ENCODE data around the gene OR7C1.
"Not testable (repeated sequence)": the region's sequence is repeated elsewhere in the genome, so short reads cannot be mapped to it uniquely, and the experiment has no call there.

OR7C1 gene

DNA sequence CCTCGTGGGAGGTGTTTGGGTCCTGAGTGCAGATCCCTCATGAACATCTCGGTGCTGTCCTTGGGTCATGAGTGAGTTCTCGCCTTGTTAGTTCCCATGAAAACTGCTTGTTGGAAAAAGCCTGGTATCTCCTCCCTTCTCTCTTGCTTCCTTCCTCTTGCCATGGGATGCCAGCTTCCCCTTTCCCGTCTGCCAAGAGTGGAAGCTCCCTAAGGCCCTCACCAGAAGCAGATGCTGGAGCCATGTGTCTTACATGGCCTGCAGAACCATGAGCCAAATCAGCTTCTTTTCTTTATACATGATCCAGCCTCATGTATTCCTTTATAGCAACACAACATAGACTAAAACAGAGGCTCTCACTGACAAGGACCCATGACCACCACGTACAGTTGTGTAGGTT lies 64.8 kb downstream of the OR7C1 start:
- TF ChIP-seq, protein P1, sequence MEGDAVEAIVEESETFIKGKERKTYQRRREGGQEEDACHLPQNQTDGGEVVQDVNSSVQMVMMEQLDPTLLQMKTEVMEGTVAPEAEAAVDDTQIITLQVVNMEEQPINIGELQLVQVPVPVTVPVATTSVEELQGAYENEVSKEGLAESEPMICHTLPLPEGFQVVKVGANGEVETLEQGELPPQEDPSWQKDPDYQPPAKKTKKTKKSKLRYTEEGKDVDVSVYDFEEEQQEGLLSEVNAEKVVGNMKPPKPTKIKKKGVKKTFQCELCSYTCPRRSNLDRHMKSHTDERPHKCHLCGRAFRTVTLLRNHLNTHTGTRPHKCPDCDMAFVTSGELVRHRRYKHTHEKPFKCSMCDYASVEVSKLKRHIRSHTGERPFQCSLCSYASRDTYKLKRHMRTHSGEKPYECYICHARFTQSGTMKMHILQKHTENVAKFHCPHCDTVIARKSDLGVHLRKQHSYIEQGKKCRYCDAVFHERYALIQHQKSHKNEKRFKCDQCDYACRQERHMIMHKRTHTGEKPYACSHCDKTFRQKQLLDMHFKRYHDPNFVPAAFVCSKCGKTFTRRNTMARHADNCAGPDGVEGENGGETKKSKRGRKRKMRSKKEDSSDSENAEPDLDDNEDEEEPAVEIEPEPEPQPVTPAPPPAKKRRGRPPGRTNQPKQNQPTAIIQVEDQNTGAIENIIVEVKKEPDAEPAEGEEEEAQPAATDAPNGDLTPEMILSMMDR (IDR thresholded peaks at IDR 0.05; ENCODE audit: low read depth, low read length): no peak
- DNase-seq (ENCODE audit: low read depth in 2 of 2): no peak
- H3K4me3 ChIP-seq (replicated peaks in 1 of 2; ENCODE audit: low read depth in 2 of 2, low read length in 2 of 2): no peak overlapping the region

DNA sequence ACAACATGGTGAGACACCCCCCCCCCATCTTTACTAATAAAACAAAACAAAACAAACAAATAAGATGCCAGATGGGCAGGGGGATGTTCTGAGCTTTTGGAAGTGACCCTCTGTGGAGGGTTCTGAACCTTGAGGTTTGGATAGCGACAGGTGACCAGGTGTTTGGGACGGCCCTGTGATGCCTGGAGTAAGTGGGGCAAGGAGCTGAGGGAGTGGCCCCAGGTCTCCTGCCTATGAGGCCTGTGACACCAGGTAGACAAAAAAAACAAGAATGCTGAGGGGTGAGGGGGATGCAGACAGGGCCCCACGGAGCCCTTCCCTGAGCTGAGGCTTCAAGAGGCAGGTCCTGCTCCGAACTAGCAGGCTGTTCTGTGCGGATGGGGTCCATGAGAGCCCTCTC lies 65.8 kb downstream of the OR7C1 start:
- H3K4me3 ChIP-seq (replicated peaks in 1 of 2; ENCODE audit: low read depth in 2 of 2, low read length in 2 of 2): no peak overlapping the region
- no peak for DNase-seq (ENCODE audit: low read depth in 2 of 2)
- TF ChIP-seq, protein P1 (IDR thresholded peaks at IDR 0.05; ENCODE audit: low read depth, low read length): no peak

DNA sequence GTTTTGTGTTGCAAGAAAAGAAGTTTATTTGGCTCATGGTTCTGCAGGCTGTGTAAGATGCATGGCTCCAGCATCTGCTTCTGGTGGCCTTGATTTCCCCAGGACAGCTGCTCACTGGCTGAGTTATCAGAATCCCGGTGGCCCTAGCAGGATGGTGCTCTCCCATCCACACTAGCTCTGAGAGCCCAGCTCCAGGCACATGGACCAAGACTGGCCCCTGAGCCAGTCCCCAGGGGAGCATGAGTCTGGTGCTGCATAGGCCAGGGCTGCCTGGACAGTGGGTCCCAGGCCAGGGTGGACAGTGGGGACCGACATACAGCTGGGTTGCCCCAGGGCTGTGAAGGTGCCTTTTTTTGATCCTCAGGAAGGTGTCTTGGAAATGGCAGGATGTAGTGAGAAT lies 67.0 kb downstream of the OR7C1 start:
- TF ChIP-seq, protein P1 (IDR thresholded peaks at IDR 0.05; ENCODE audit: low read depth, low read length): no peak
- DNase-seq (ENCODE audit: low read depth in 2 of 2): no peak
- H3K4me3 ChIP-seq (replicated peaks in 1 of 2; ENCODE audit: low read depth in 2 of 2, low read length in 2 of 2): no peak overlapping the region

DNA sequence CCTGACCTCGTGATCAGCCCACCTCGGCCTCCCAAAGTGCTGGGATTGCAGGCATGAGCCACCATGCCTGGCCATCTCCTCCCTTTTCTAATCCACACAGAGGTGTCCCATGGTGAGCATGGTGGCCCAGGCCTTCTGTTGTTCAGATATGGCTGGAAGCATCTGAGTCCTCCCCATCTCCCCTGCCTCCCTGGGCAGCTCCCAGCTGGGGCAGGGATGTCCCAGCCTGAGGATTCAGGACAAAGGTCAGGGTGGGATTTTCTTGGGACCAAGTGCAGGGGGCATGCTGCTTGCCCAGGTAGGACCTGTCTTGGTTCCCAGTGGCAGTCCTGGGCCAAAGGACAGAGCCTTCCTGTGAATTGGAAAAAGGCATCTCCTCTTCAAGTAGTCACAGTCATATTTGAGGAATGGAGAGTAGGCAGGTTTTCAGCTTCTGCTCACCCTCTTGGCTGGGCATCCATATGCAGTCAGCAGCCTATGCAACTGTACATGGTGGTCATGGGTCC lies 67.5 kb downstream of the OR7C1 start:
- TF ChIP-seq, protein P1 (IDR thresholded peaks at IDR 0.05; ENCODE audit: low read depth, low read length): no peak
- DNase-seq (ENCODE audit: low read depth in 2 of 2): no peak
- no peak overlapping the region for H3K4me3 ChIP-seq (replicated peaks in 1 of 2; ENCODE audit: low read depth in 2 of 2, low read length in 2 of 2)

DNA sequence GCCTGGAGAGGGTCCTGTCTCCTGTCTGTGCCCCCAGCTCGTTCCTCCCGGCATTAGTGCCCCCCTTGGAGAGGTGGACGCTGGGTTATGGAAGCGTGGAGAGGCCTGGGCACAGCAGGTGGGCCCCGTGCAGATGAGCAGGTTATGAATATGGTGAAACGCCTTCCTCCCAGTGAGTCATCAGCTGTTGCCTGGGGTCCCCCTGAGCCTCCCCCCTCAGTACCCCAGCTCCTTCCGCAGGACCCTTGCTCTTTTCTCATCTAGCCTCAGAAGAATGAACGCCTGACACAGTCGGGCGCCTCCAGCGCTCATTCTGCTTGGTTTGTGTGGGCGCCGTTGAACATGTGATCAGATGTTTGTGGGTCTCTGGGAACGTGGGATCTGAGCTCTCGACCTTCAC lies 69.1 kb downstream of the OR7C1 start:
- DNase-seq (ENCODE audit: low read depth in 2 of 2); H3K4me3 ChIP-seq (replicated peaks in 1 of 2; ENCODE audit: low read depth in 2 of 2, low read length in 2 of 2): not testable (repeated sequence)

DNA sequence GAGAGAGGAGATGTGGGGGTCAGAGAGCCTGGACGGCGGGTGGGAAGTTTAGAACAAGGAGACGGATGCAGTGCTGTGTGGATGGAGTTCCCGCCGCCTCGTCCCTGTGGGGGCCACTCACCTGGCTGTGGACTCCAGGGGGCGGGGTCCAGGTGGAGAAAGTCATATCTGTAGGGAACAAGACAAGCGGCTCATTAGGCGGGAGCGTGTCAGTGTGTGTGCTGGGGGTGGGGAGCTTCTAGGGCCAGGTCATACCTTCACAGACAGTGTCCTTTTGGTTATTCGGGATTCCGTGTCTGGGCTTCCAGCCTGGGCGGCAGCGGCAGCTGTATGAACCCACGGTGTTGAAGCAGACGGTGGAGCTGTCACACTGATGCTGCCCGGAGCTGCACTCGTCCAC lies 69.6 kb downstream of the OR7C1 start:
- not testable (repeated sequence) for H3K4me3 ChIP-seq (replicated peaks in 1 of 2; ENCODE audit: low read depth in 2 of 2, low read length in 2 of 2); DNase-seq (ENCODE audit: low read depth in 2 of 2)

DNA sequence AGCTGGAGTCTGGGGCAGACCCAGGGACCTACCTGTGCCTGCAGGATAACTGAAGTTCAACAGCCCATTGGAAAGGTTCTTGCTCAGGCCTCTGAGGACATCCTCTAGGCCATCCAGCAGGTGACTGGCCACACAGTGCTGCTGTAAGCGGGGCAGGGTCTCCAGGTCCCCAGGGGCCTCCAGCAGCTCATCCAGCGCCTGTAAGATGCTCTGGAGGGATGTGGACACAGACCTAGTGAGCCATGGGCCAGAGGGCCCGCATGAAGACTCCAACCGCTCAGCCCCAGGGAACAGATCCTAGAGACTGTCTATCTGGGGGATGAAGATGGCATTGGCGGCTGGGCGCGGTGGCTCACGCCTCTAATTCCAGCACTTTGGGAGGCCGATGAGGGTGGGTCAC lies 70.6 kb downstream of the OR7C1 start:
- DNase-seq (ENCODE audit: low read depth in 2 of 2): no peak
- no peak overlapping the region for H3K4me3 ChIP-seq (replicated peaks in 1 of 2; ENCODE audit: low read depth in 2 of 2, low read length in 2 of 2)
- TF ChIP-seq, protein P1 (IDR thresholded peaks at IDR 0.05; ENCODE audit: low read depth, low read length): no peak

DNA sequence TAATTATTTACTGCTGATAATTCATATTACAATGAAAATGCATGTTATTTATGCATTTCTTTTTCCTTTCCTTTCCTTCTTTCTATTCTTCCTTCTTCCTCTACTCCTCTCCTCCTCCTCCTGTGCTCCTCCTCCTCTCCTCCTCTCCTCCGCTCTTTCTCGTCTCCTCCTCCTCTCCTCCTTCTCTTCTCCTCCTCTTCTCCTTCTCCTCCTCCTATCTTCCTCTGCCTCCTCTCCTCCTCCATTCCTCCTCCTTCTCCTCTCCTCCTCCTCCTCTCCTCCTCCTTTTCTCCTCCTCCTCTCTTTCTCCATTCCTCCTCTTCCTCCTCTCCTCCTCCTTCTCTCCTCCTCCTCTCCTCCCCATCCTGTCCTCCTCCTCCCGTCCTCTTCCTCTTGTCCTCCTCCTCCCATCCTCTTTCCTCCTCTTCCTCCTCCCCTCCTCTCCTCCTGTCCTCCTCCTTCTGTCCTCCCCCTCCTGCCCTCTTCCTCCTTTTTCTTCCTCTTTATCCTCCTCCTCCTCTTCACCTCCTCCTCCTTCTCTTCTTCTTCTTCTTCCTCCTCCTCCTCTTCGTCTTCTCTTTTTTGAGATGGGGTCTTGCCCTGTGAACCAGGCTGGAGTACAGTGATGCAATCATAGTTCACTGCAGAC lies 71.4 kb downstream of the OR7C1 start:
- TF ChIP-seq, protein P1 (IDR thresholded peaks at IDR 0.05; ENCODE audit: low read depth, low read length): no peak
- DNase-seq (ENCODE audit: low read depth in 2 of 2): no peak
- no peak overlapping the region for H3K4me3 ChIP-seq (replicated peaks in 1 of 2; ENCODE audit: low read depth in 2 of 2, low read length in 2 of 2)

Measured in cardiac fibroblast (primary cell).